H9 (cell line): ENCODE measurements around the gene ARID1B. TPM values are rescaled to one million over a fixed set of nuclear protein-coding genes. Genes with fewer than 3 reads are reported as not detected.

ENCODE experiments used
- DNase-seq: peaks from one replicate; pipeline ENCODE4 v3.0.0-alpha.2; 2017
- H2AFZ ChIP-seq: one replicate; pipeline ENCODE4 v1.6.1; 2013; ENCODE audit warnings: mild to moderate bottlenecking, low read length, control low read depth, moderate library complexity
- H2AK5ac ChIP-seq: 2 replicates; pipeline ENCODE4 v1.6.1; 2013; ENCODE audit warnings: low read length, control low read depth, mixed read lengths; ENCODE audit not compliant: insufficient read length
- H2BK120ac ChIP-seq: one replicate; pipeline ENCODE4 v1.6.1; 2013; ENCODE audit warnings: low read depth, mild to moderate bottlenecking, low read length, control low read depth, inconsistent platforms; ENCODE audit not compliant: poor library complexity, severe bottlenecking
- H2BK12ac ChIP-seq: 2 replicates; pipeline ENCODE4 v1.6.1; 2013; ENCODE audit warnings: low read length, control low read depth, mixed read lengths, low read depth; ENCODE audit not compliant: insufficient read length
- H2BK15ac ChIP-seq: 2 replicates; pipeline ENCODE4 v1.6.1; 2013; ENCODE audit warnings: low read depth, low read length, control low read depth
- H2BK20ac ChIP-seq: one replicate; pipeline ENCODE4 v1.6.1; 2013; ENCODE audit warnings: low read depth, mild to moderate bottlenecking, low read length, control low read depth, inconsistent platforms; ENCODE audit not compliant: poor library complexity, severe bottlenecking
- H2BK5ac ChIP-seq: 2 replicates; pipeline ENCODE4 v1.6.1; 2013; ENCODE audit warnings: low read length, control low read depth, mixed read lengths; ENCODE audit not compliant: insufficient read length
- H3K14ac ChIP-seq: 2 replicates; pipeline ENCODE4 v1.6.1; 2013; ENCODE audit warnings: low read length, control low read depth; ENCODE audit not compliant: insufficient read depth
- H3K18ac ChIP-seq: 2 replicates; pipeline ENCODE4 v1.6.1; 2013; ENCODE audit warnings: low read depth, mild to moderate bottlenecking, mixed read lengths, low read length, control low read depth; ENCODE audit not compliant: insufficient read length
- H3K23ac ChIP-seq: 2 replicates; pipeline ENCODE4 v1.6.1; 2013; ENCODE audit warnings: low read length, control low read depth, mixed read lengths, low read depth; ENCODE audit not compliant: insufficient read length
- H3K23me2 ChIP-seq: 2 replicates; pipeline ENCODE4 v1.6.1; 2013; ENCODE audit warnings: low read depth, mild to moderate bottlenecking, mixed read lengths, low read length, control low read depth; ENCODE audit not compliant: insufficient read length, poor library complexity, severe bottlenecking
- H3K27ac ChIP-seq: 2 replicates; pipeline ENCODE4 v1.5.1; 2013; ENCODE audit warnings: low read length, control low read depth, mixed read lengths, low read depth; ENCODE audit not compliant: insufficient read length
- H3K27me3 ChIP-seq: 2 replicates; pipeline ENCODE4 v1.6.1; 2013; ENCODE audit warnings: low read length, control low read depth, inconsistent platforms; ENCODE audit not compliant: insufficient read depth
- H3K4ac ChIP-seq: 2 replicates; pipeline ENCODE4 v1.6.1; 2013; ENCODE audit warnings: low read depth, mild to moderate bottlenecking, control low read depth, inconsistent platforms, low read length, moderate library complexity
- H3K4me1 ChIP-seq: 2 replicates; pipeline ENCODE4 v1.6.1; 2013; ENCODE audit warnings: low read length, control low read depth, inconsistent platforms; ENCODE audit not compliant: insufficient read depth
- H3K4me2 ChIP-seq: 2 replicates; pipeline ENCODE4 v1.6.1; 2013; ENCODE audit warnings: low read length, control low read depth, mixed read lengths; ENCODE audit not compliant: insufficient read length, insufficient read depth
- H3K56ac ChIP-seq: 2 replicates; pipeline ENCODE4 v1.6.1; 2013; ENCODE audit warnings: low read depth, mild to moderate bottlenecking, mixed read lengths, low read length, control low read depth; ENCODE audit not compliant: insufficient read length
- H3K79me1 ChIP-seq: 2 replicates; pipeline ENCODE4 v1.6.1; 2013; ENCODE audit warnings: low read depth, mild to moderate bottlenecking, moderate library complexity, low read length, control low read depth, inconsistent platforms; ENCODE audit not compliant: insufficient read depth, poor library complexity, severe bottlenecking
- H3K79me2 ChIP-seq: 2 replicates; pipeline ENCODE4 v1.6.1; 2013; ENCODE audit warnings: low read length, control low read depth, inconsistent platforms; ENCODE audit not compliant: insufficient read depth
- H3K9ac ChIP-seq: 2 replicates; pipeline ENCODE4 v1.6.1; 2013; ENCODE audit warnings: low read length, control low read depth, mixed read lengths; ENCODE audit not compliant: insufficient read length; ENCODE audit errors: extremely low read depth
- H3K9me3 ChIP-seq: one replicate; pipeline ENCODE4 v1.6.1; 2013; ENCODE audit warnings: low read depth, low read length, inconsistent platforms; ENCODE audit not compliant: control insufficient read depth
- H3T11ph ChIP-seq: one replicate; pipeline ENCODE4 v1.6.1; 2013; ENCODE audit warnings: mild to moderate bottlenecking, low read length, control low read depth, inconsistent platforms
- H4K20me1 ChIP-seq: one replicate; pipeline ENCODE4 v1.6.1; 2013; ENCODE audit not compliant: control insufficient read depth, insufficient read length, insufficient read depth
- H4K5ac ChIP-seq: 2 replicates; pipeline ENCODE4 v1.6.1; 2013; ENCODE audit warnings: low read depth, mild to moderate bottlenecking, mixed read lengths, low read length, control low read depth; ENCODE audit not compliant: insufficient read length
- H4K8ac ChIP-seq: replicated peaks from 2 replicates; pipeline ENCODE4 v1.6.1; 2013; ENCODE audit warnings: low read length, control low read depth, mixed read lengths, low read depth; ENCODE audit not compliant: insufficient read length
- H4K91ac ChIP-seq: 2 replicates; pipeline ENCODE4 v1.6.1; 2013; ENCODE audit warnings: low read depth, mild to moderate bottlenecking, moderate library complexity, mixed read lengths, low read length, control low read depth; ENCODE audit not compliant: insufficient read length
- H3K27ac Mint-ChIP-seq, 3 experiments: 2 replicates in 2 of 3; 3 replicates in 1 of 3; pipeline ENCODE4 v1.8.0; 2020 to 2021; ENCODE audit warnings: mixed read lengths in 3 of 3, mild to moderate bottlenecking in 1 of 3, moderate library complexity in 1 of 3
- H3K27me3 Mint-ChIP-seq: 2 replicates; pipeline ENCODE4 v1.8.0; 2021; ENCODE audit warnings: low read depth, mild to moderate bottlenecking, moderate library complexity, mixed read lengths
- H3K36me3 Mint-ChIP-seq, 3 experiments: 2 replicates in 2 of 3; 3 replicates in 1 of 3; pipeline ENCODE4 v1.8.0; 2020 to 2021; ENCODE audit warnings: low read depth in 3 of 3, mixed read lengths in 3 of 3; ENCODE audit not compliant: insufficient read depth in 1 of 3
- H3K4me1 Mint-ChIP-seq, 2 experiments: 2 replicates each; pipeline ENCODE4 v1.8.0; 2020; ENCODE audit warnings: mixed read lengths in 2 of 2
- H3K4me3 Mint-ChIP-seq, 2 experiments: 2 replicates in 1 of 2; 3 replicates in 1 of 2; pipeline ENCODE4 v1.8.0; 2020 to 2021; ENCODE audit warnings: mild to moderate bottlenecking in 2 of 2, mixed read lengths in 2 of 2, moderate library complexity in 1 of 2
- H3K9me3 Mint-ChIP-seq, 2 experiments: 2 replicates in 1 of 2; 3 replicates in 1 of 2; pipeline ENCODE4 v1.8.0; 2020; ENCODE audit warnings: mild to moderate bottlenecking in 2 of 2, mixed read lengths in 2 of 2, moderate library complexity in 1 of 2
- CTCF ChIP-seq: fragments of 200-600 bp; sonication (generic); conservative IDR thresholded peaks from 3 replicates; pipeline ENCODE4 v1.8.0; 2021; ENCODE audit warnings: antibody characterized with exemption, mild to moderate bottlenecking
- WGBS: extraction: QIAGEN DNeasy Blood & Tissue Kit; methylation state at CpG from one replicate; pipeline ENCODE4 v1.1.7; 2013; ENCODE audit warnings: missing lambda C conversion rate, low lambda C conversion rate, mixed read lengths; ENCODE audit not compliant: insufficient read length; ENCODE audit errors: extremely low coverage; 5-methylcytosine and 5-hydroxymethylcytosine counted together
- total RNA-seq: library from RNA; stranded (reverse); gene quantifications from 2 replicates; pipeline ENCODE4 v1.2.1, GENCODE V29; 2021

ARID1B gene
- total RNA-seq, 1 experiment from 2014 or later, result 88.2 TPM

DNA sequence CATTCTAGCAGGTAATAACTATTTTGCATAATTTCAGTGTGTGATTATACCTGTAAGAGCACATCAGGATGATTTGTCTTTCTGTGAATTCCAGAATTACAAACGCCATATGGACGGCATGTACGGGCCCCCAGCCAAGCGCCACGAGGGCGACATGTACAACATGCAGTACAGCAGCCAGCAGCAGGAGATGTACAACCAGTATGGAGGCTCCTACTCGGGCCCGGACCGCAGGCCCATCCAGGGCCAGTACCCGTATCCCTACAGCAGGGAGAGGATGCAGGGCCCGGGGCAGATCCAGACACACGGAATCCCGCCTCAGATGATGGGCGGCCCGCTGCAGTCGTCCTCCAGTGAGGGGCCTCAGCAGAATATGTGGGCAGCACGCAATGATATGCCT lies 423.4 kb downstream of the ARID1B start:
- H3K4ac ChIP-seq, result no peak overlapping the region
- no peak overlapping the region for H3K14ac ChIP-seq
- H3K79me2 ChIP-seq, result no peaks in the 10 kb centered on the region
- H3K79me1 ChIP-seq, result no peaks in the 10 kb centered on the region
- H2BK5ac ChIP-seq, result no peak overlapping the region
- no peaks in the 10 kb centered on the region for H3K23me2 ChIP-seq
- no peak overlapping the region for H2BK20ac ChIP-seq
- H2BK12ac ChIP-seq, result no peak overlapping the region
- no peak overlapping the region for H3K9ac ChIP-seq
- H2AK5ac ChIP-seq, result no peak overlapping the region
- H2BK120ac ChIP-seq, result no peak overlapping the region
- no peak overlapping the region for H3K27ac ChIP-seq
- no peak for TF ChIP-seq CTCF
- no peak overlapping the region for H3K23ac ChIP-seq
- H2BK15ac ChIP-seq, result no peak overlapping the region
- no peak overlapping the region for H3K18ac ChIP-seq
- Mint-ChIP-seq H3K27me3 (no peaks in the 10 kb centered on the region), H3K36me3 (peaks cover 26 to 57% (median 52%) of the 10 kb centered on the region in 3 experiments; a peak in 6 of 7 replicates), H3K4me1 (no peaks in the 10 kb centered on the region), H3K9me3 (no peaks in the 10 kb centered on the region), H3K27ac (no peak overlapping the region; a peak in 1 of 7 replicates), H3K4me3 (no peak overlapping the region)
- H3K4me2 ChIP-seq, result no peak overlapping the region
- no peaks in the 10 kb centered on the region for H3K4me1 ChIP-seq
- H3K9me3 ChIP-seq, result no peaks in the 10 kb centered on the region
- no peak overlapping the region for H3K56ac ChIP-seq
- no peak overlapping the region for H3T11ph ChIP-seq
- no peak overlapping the region for H2AFZ ChIP-seq
- no peak for DNase-seq
- no peak overlapping the region for H4K8ac ChIP-seq
- H4K20me1 ChIP-seq, result no peaks in the 10 kb centered on the region
- WGBS, result no CpG with 5 or more reads among the region's 17 CpGs
- H4K5ac ChIP-seq, result no peak overlapping the region
- no peak overlapping the region for H4K91ac ChIP-seq
- no peaks in the 10 kb centered on the region for H3K27me3 ChIP-seq
